Brain microvascular endothelial cell (primary cell): ENCODE measurements around the gene HCN1.

Experiments used
- DNase-seq: peaks from one replicate; pipeline ENCODE4 v3.0.0-alpha.2; 2020
- H3K27ac ChIP-seq: fragments of 250-450 bp; sonication (Bioruptor Pico); 2 replicates; pipeline ENCODE4 v1.5.1; 2020; ENCODE audit warnings: mild to moderate bottlenecking, moderate library complexity
- H3K27me3 ChIP-seq: fragments of 250-450 bp; sonication (Bioruptor Pico); replicated peaks from 2 replicates; pipeline ENCODE4 v1.5.1; 2020; ENCODE audit warnings: mild to moderate bottlenecking
- H3K36me3 ChIP-seq: fragments of 250-450 bp; sonication (Bioruptor Pico); replicated peaks from 2 replicates; pipeline ENCODE4 v1.5.1; 2020; ENCODE audit warnings: mild to moderate bottlenecking
- H3K4me3 ChIP-seq: 2 replicates; pipeline ENCODE4 v1.5.1; 2011; ENCODE audit warnings: low read depth, mild to moderate bottlenecking, control low read depth, low read length, moderate library complexity
- in situ Hi-C: cut with HindIII; loops from 2 replicates; pipeline ENCODE4 v1.10.0; 2017; ENCODE audit warnings: low sequenced_read_pairs, low pct_ligation_motif_present
- TF ChIP-seq, protein P1 (sequence below): IDR thresholded peaks from 2 replicates; pipeline ENCODE4 v1.5.1; 2011; ENCODE audit warnings: low read depth, mild to moderate bottlenecking, moderate library complexity, low read length, control low read depth, inconsistent platforms; ENCODE audit errors: missing control alignments

Gene HCN1

DNA sequence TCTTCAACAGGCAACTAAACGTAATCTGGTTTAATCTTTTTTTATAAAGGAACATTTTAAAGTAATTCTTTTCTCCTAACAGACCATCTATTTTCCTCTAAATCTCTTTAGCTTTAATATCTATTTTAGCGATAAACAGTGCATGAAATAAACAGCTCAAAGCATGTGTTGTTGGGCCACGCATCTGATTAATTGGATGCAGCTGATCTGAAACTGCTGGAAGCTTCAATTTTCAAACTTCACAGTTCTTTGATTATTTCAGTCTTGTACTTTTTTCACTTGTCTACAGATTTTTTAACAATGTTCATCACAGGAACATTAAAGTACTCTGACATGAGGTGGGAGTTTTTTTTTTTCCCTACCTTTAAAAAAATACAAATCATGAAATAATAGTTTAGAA, 443.6 kb downstream of the HCN1 start:
- in situ Hi-C loops: no loop called here

DNA sequence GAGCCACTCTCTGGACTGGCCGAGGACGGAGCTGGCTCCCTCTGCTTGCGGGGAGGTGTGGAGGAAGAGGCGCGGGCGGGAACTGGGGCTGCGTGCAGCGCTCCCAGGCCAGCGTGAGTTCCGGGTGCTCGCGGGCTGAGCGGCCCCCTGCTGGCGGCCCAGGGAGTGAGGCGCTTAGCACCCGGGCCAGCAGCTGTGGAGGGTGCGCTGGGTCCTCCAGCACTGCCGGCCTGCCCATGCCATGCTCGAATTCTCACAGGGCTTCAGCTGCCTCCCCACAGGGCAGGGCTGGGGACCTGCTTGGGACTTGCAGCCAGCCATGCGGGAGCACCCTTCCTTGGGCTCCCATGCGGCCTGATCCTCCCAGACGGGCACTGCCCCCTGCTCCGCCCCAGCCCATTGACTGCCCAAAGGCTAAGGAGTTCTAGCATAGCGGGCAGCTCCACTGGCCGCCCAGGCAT, 470.6 kb downstream of the HCN1 start:
- in situ Hi-C loops: no loop called here
- H3K36me3 ChIP-seq: no peaks in the 10 kb centered on the region
- H3K27me3 ChIP-seq: no peaks in the 10 kb centered on the region
- no peak for DNase-seq
- H3K27ac ChIP-seq: no peak overlapping the region
- H3K4me3 ChIP-seq: no peak overlapping the region
- TF ChIP-seq, protein P1, sequence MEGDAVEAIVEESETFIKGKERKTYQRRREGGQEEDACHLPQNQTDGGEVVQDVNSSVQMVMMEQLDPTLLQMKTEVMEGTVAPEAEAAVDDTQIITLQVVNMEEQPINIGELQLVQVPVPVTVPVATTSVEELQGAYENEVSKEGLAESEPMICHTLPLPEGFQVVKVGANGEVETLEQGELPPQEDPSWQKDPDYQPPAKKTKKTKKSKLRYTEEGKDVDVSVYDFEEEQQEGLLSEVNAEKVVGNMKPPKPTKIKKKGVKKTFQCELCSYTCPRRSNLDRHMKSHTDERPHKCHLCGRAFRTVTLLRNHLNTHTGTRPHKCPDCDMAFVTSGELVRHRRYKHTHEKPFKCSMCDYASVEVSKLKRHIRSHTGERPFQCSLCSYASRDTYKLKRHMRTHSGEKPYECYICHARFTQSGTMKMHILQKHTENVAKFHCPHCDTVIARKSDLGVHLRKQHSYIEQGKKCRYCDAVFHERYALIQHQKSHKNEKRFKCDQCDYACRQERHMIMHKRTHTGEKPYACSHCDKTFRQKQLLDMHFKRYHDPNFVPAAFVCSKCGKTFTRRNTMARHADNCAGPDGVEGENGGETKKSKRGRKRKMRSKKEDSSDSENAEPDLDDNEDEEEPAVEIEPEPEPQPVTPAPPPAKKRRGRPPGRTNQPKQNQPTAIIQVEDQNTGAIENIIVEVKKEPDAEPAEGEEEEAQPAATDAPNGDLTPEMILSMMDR: no peak

More for the DNA sequence above, 443.6 kb downstream of the HCN1 start:
- no peak for DNase-seq
- no peaks in the 10 kb centered on the region for H3K36me3 ChIP-seq
- no peak overlapping the region for H3K4me3 ChIP-seq
- H3K27me3 ChIP-seq: no peaks in the 10 kb centered on the region
- no peak overlapping the region for H3K27ac ChIP-seq
- TF ChIP-seq, protein P1: no peak

DNA sequence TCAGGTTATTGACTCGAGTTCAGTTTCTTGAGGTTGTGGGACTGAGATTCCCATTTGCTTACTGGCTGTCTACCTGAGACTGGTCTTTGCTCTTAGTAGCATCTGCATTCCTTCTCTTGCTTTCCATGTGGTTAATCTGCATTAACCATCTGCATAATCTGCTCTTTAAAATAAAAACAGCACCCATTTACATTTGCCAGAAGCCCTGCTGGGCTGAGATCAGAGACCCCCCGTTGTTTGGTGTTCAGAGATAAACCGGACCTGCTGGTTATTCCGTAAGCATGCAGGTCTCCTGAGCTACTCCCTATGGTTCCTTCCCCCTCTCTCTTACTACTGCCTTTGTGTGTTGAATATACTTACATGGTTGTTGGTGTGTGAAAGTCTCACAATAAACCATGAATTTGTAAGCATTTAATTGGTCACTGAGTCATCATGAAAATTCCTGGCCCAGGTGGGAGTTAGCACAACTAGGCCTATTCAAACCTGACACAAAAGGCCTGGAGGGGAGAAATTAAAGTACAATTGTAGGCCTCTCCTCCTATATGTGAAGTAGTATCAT, 490.7 kb downstream of the HCN1 start:
- in situ Hi-C loops: no loop called here
- TF ChIP-seq, protein P1: no peak
- no peak overlapping the region for H3K27ac ChIP-seq

More for the DNA sequence above, 490.7 kb downstream of the HCN1 start:
- H3K36me3 ChIP-seq: no peaks in the 10 kb centered on the region
- no peaks in the 10 kb centered on the region for H3K27me3 ChIP-seq
- no peak for DNase-seq
- H3K4me3 ChIP-seq: no peak overlapping the region
